Thoracic aorta (tissue), 2 donors: Measurements from ENCODE around the gene KIF13A. TPM values are rescaled to one million over a fixed set of nuclear protein-coding genes. Genes with fewer than 3 reads are reported as not detected.
"Not testable (repeated sequence)": the region's sequence is repeated elsewhere in the genome, so short reads cannot be mapped to it uniquely, and the experiment has no call there.

Experiments used
- ATAC-seq: fragments of 150-250 bp; one replicate; pipeline ENCODE4 v1.8.0; 2017; ENCODE audit warnings: low read depth; ENCODE audit not compliant: insufficient number of reproducible peaks, low FRiP score
- DNase-seq: peaks from one replicate; pipeline ENCODE4 v3.0.0-alpha.2; 2020; ENCODE audit warnings: low spot score
- H3K27ac ChIP-seq, 2 donors: fragments of 200-600 bp; sonication (generic); 1 replicate in 1 of 2; 2 replicates in 1 of 2; pipeline ENCODE4 v1.5.1; 2016; ENCODE audit warnings: mild to moderate bottlenecking in 2 of 2, moderate library complexity in 2 of 2
- H3K27me3 ChIP-seq: fragments of 200-600 bp; sonication (generic); replicated peaks from 2 replicates; pipeline ENCODE4 v1.6.0; 2016; ENCODE audit warnings: mild to moderate bottlenecking; ENCODE audit not compliant: insufficient read depth
- H3K36me3 ChIP-seq: fragments of 200-600 bp; sonication (generic); one replicate; pipeline ENCODE4 v1.5.1; 2016
- H3K4me1 ChIP-seq, 2 donors: fragments of 200-600 bp; sonication (generic); 1 replicate in 1 of 2; 2 replicates in 1 of 2; pipeline versions ENCODE4 v1.5.1 to v1.6.0; 2016; ENCODE audit warnings: low read depth in 2 of 2, mild to moderate bottlenecking in 1 of 2; ENCODE audit not compliant: control insufficient read depth in 1 of 2
- H3K4me3 ChIP-seq: fragments of 200-600 bp; sonication (generic); 2 replicates; pipeline ENCODE4 v1.5.1; 2016; ENCODE audit warnings: mild to moderate bottlenecking
- H3K9me3 ChIP-seq: fragments of 200-600 bp; sonication (generic); 2 replicates; pipeline ENCODE4 v1.5.1; 2016
- total RNA-seq, 2 donors: library from RNA; depleted of rRNA; stranded (reverse); fragments of >200 nt; gene quantifications; one replicate each; pipeline versions ENCODE4 v1.1.0 to v1.2.3, GENCODE V29; 2016
- TF ChIP-seq, protein P1 (sequence below): fragments of 200-600 bp; sonication (generic); IDR thresholded peaks from one replicate; pipeline ENCODE4 v1.5.1; 2019; ENCODE audit warnings: antibody characterized with exemption

KIF13A gene
- total RNA-seq, 2 donors from 2014 or later: 79.3 to 98.0 TPM

DNA sequence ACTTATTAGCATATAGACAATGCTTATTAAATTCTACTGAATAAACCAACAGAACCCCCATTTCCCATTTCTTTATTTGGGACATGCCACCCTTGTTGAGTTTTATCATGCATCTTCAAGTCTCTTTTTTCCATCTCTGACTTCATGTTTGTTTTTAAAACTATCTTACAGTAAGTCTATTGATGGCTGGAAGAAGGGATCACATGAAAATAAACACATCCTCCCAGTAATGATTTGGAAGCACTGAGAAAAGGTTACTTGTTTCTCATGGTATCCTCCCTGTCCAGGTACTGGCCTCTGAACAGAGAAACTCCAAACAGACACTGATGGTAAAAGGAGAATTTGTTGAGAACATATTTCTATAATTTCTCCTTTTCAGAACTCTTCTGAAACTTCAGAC is 74.9 kb downstream of the KIF13A start:
- DNase-seq (no peak), ATAC-seq (no peak)
- H3K36me3 ChIP-seq: no peaks in the 10 kb centered on the region
- H3K27ac ChIP-seq: no peak overlapping the region
- no peaks in the 10 kb centered on the region for H3K9me3 ChIP-seq
- H3K4me3 ChIP-seq: no peak overlapping the region
- TF ChIP-seq, protein P1, sequence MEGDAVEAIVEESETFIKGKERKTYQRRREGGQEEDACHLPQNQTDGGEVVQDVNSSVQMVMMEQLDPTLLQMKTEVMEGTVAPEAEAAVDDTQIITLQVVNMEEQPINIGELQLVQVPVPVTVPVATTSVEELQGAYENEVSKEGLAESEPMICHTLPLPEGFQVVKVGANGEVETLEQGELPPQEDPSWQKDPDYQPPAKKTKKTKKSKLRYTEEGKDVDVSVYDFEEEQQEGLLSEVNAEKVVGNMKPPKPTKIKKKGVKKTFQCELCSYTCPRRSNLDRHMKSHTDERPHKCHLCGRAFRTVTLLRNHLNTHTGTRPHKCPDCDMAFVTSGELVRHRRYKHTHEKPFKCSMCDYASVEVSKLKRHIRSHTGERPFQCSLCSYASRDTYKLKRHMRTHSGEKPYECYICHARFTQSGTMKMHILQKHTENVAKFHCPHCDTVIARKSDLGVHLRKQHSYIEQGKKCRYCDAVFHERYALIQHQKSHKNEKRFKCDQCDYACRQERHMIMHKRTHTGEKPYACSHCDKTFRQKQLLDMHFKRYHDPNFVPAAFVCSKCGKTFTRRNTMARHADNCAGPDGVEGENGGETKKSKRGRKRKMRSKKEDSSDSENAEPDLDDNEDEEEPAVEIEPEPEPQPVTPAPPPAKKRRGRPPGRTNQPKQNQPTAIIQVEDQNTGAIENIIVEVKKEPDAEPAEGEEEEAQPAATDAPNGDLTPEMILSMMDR: no peak
- no peaks in the 10 kb centered on the region for H3K27me3 ChIP-seq
- H3K4me1 ChIP-seq: peaks cover 15 to 27% of the 10 kb centered on the region in 2 donors

DNA sequence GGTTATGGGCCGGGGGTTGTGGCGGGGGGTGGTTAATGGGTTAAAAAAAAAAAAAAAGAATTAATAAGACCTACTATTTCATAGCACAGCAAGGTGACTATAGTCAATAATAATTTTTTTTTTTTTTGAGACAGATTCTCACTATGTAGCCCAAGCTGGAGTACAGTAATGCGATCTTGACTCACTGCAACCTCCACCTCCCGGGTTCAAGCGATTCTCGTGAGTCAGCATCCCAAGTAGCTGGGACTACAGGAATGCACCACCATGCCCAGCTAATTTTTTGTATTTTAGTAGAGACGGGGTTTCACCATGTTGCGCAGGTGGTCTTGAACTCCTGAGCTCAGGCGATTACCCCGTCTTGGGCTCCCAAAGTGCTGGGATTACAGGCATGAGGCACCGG is 75.8 kb downstream of the KIF13A start:
- H3K4me1 ChIP-seq: peaks cover 24 to 35% of the 10 kb centered on the region in 2 donors
- not testable (repeated sequence) for ATAC-seq, DNase-seq, H3K9me3 ChIP-seq, H3K36me3 ChIP-seq, H3K4me3 ChIP-seq, H3K27ac ChIP-seq, H3K27me3 ChIP-seq

DNA sequence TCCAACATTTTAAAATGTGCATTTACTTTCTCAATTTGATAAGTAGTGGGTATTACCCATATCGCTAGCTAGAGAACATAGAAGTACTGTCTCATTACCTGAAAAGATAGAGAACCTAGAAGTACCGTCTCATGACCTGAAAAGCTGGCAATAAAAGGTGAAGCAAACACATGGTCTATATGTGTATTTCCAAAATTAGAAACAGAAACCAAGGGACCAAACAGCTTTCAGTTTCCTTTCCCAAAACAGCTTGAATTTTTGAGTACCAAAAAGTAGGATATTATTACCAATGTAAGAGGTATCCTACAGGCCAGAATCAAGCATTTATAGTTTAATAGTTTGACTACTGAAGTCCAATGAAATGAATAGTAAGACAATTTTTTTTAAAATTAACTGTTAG is 77.2 kb downstream of the KIF13A start:
- no peak overlapping the region for H3K4me3 ChIP-seq
- no peaks in the 10 kb centered on the region for H3K36me3 ChIP-seq
- TF ChIP-seq, protein P1: no peak
- peaks cover 34 to 50% of the 10 kb centered on the region in 2 donors for H3K4me1 ChIP-seq
- ATAC-seq: no peak
- H3K27ac ChIP-seq: peak overlapping the region in 1 of 2 donors; percentile 5
- no peak for DNase-seq
- H3K9me3 ChIP-seq: no peaks in the 10 kb centered on the region
- H3K27me3 ChIP-seq: no peaks in the 10 kb centered on the region

DNA sequence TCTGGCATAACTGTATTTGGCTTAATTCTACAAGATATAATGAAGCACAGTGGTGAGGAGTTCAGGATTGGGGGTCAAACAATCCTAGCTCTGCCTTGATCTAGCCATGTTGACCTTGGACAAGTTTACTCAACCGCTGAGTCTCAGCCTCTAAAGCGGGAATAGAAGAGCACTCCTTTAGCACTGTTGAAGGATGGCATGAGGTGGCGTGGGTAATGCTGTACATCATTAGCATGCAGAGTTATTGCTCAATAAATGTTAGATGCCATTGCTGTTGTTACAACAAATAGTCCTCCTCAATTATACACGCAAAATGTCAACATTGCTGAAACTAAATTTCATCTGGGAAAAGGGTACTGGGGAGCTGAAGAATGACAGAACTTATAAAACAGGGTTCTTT is 78.6 kb downstream of the KIF13A start:
- ATAC-seq: no peak

DNA sequence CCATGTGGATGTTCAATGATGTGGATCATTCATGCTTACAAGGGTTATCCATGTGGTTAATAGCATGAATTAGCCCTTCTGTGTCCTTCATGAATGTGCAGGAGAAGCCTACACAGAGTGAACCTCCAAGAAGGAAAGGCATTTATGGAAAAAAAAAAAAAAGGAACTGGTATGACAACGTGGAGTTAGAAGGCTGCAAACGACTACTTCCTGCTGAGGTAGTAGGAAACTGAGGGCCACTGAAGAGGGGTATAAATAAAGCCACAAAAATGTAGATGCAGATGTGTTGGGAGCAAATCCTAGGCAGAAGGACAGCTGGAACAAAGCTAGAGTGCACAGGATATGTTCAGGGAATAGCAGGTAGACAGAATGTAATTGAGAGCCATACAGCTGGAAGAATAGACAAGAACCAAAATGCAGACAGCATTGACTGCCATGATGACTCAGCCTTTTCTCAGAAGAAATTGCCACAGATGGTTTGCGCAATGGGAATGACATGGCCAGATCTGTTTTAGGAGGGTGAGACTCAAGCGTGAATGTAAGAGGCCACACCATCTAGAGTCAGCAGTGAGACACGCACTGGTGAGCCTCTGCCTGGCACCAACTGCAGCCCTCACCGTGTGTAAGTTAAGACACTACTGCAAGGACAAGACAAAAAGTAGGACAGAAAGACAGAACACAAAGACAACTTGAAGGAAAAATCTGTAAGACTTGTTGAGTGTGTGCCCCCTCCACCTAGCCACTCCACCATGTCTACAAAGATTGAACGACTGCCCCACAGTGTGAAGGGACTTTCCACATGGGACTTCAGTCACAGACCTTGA is 79.8 kb downstream of the KIF13A start:
- peak; percentile 78 for DNase-seq
- H3K36me3 ChIP-seq: no peaks in the 10 kb centered on the region

More for the DNA sequence above, 78.6 kb downstream of the KIF13A start:
- TF ChIP-seq, protein P1: no peak
- no peaks in the 10 kb centered on the region for H3K27me3 ChIP-seq
- H3K9me3 ChIP-seq: no peaks in the 10 kb centered on the region
- no peak for DNase-seq
- H3K4me1 ChIP-seq: peaks cover 40 to 61% of the 10 kb centered on the region in 2 donors
- H3K27ac ChIP-seq: no peak overlapping the region
- no peaks in the 10 kb centered on the region for H3K36me3 ChIP-seq
- no peak overlapping the region for H3K4me3 ChIP-seq

More for the DNA sequence above, 79.8 kb downstream of the KIF13A start:
- Histone ChIP-seq H3K4me1 (peaks cover 40 to 54% of the 10 kb centered on the region in 2 donors), H3K9me3 (no peaks in the 10 kb centered on the region), H3K27me3 (no peaks in the 10 kb centered on the region), H3K27ac (peak overlapping the region; percentile 42 to 49), H3K4me3 (peak overlapping the region; percentile 35)
- TF ChIP-seq, protein P1: no peak
- peak; percentile 54 for ATAC-seq
